Measurements from ENCODE around the gene PAFAH2. TPM values are rescaled to one million over a fixed set of nuclear protein-coding genes. Genes with fewer than 3 reads are reported as not detected.
A peak's percentile ranks its signal among the peaks of the same experiment; 100 is the strongest.

Gene PAFAH2
- total and polyA plus RNA-seq, 2 of the 13 experiments (the other 11 are each of a cell fraction or from before 2014, with no cell fraction given): 6.9 to 9.4 TPM

DNA sequence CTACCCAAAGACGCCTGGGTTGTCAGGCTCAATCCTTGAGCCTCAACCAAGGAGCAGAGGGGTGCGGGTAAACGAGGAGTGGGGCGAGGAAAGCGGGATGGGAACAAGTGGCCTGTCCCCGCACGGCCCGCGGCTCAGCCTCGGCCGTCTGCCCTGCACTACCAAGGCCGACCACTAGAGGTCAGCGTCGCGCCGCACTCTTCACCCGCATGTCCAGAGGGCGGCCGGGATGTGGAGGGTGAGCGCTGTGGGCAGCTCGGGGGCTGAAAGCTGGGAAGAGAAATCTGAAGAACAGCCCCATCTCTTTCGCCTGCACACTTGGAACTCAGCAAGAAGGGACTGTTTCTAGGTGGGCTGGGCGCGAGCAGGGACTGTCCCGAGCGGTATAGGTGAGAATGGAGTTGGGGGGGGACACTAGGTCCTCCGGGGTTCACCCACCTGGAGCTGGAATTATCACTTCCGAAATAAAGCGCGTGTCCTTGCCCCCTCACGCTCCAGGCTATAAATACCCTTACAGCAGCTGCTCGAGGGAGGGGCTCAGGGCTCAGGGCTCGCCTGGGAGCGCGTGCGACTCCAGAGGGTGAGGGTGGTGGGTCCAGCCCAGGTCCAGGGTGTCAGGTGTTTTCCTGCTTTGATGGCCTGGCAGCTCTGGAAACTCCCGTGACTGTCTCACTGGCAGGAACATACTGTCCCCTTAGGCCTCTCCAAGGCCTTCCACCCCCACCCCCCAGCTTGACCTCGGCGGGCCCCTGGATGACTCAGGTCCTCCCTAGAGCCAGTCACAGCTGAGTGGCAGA, 38.3 kb upstream of the PAFAH2 start (continued):
- no peak for TF ChIP-seq ZNF10 (CRISPR knock-in tag; IDR thresholded peaks at IDR 0.05; ENCODE audit: borderline replicate concordance, low read depth)
- 0 out of 2 replicates have a peak, but pooled peaks have one; percentile 14 for TF ChIP-seq RARA (CRISPR knock-in tag; IDR thresholded peaks at IDR 0.05)
- TF ChIP-seq, protein P1, sequence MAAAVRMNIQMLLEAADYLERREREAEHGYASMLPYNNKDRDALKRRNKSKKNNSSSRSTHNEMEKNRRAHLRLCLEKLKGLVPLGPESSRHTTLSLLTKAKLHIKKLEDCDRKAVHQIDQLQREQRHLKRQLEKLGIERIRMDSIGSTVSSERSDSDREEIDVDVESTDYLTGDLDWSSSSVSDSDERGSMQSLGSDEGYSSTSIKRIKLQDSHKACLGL (CRISPR knock-in tag; IDR thresholded peaks at IDR 0.05): peak; percentile 12; the same call in 1 of the 2 replicates
- 0 out of 2 replicates have a peak, but pooled peaks have one; percentile 19 for TF ChIP-seq ZNF510 (CRISPR knock-in tag; IDR thresholded peaks at IDR 0.05; ENCODE audit: low read depth)
- peak; percentile 64; the same call in 1 of the 2 replicates for TF ChIP-seq ZNF605 (CRISPR knock-in tag; IDR thresholded peaks at IDR 0.05)
- TF ChIP-seq CBFB (CRISPR knock-in tag; IDR thresholded peaks at IDR 0.05): peak; percentile 72; the same call in 1 of the 2 replicates
- TF ChIP-seq SALL1 (CRISPR knock-in tag; IDR thresholded peaks at IDR 0.05): no peak; the same call in 1 of the 2 replicates
- 0 out of 2 replicates have a peak, but pooled peaks have one; percentile 64 for TF ChIP-seq ZNF674 (CRISPR knock-in tag; IDR thresholded peaks at IDR 0.05; ENCODE audit: low read depth)
- TF ChIP-seq ZFX (CRISPR knock-in tag; IDR thresholded peaks at IDR 0.05; ENCODE audit: low read depth): peak; percentile 62
- TF ChIP-seq ZSCAN25 (CRISPR knock-in tag; IDR thresholded peaks at IDR 0.05): peak; percentile 11; the same call in 1 of the 2 replicates
- TF ChIP-seq ASH2L (IDR thresholded peaks at IDR 0.05; ENCODE audit: insufficient read length, low read depth, low read length): peak; percentile 24
- TF ChIP-seq, protein P2, sequence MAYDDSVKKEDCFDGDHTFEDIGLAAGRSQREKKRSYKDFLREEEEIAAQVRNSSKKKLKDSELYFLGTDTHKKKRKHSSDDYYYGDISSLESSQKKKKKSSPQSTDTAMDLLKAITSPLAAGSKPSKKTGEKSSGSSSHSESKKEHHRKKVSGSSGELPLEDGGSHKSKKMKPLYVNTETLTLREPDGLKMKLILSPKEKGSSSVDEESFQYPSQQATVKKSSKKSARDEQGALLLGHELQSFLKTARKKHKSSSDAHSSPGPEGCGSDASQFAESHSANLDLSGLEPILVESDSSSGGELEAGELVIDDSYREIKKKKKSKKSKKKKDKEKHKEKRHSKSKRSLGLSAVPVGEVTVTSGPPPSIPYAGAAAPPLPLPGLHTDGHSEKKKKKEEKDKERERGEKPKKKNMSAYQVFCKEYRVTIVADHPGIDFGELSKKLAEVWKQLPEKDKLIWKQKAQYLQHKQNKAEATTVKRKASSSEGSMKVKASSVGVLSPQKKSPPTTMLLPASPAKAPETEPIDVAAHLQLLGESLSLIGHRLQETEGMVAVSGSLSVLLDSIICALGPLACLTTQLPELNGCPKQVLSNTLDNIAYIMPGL (CRISPR knock-in tag; IDR thresholded peaks at IDR 0.05; ENCODE audit: borderline replicate concordance in 1 of 2, low read depth in 1 of 2): peak; percentile 86 to 98
- peak; percentile 26; the same call in 1 of the 2 replicates for TF ChIP-seq ERF (CRISPR knock-in tag; IDR thresholded peaks at IDR 0.05)
- TF ChIP-seq ZNF138 (CRISPR knock-in tag; IDR thresholded peaks at IDR 0.05; ENCODE audit: low read depth): 0 out of 2 replicates have a peak, but pooled peaks have one; percentile 61
- TF ChIP-seq ZFY (CRISPR knock-in tag; IDR thresholded peaks at IDR 0.05): peak; percentile 37
- 0 out of 2 replicates have a peak, but pooled peaks have one; percentile 29 for TF ChIP-seq ZNF850 (CRISPR knock-in tag; conservative IDR thresholded peaks at IDR 0.05)
- no peak for TF ChIP-seq ZFP36L1 (CRISPR knock-in tag; IDR thresholded peaks at IDR 0.05)
- peak; percentile 2; the same call in 1 of the 2 replicates for TF ChIP-seq SP4 (CRISPR knock-in tag; IDR thresholded peaks at IDR 0.05)
- TF ChIP-seq, protein P3, sequence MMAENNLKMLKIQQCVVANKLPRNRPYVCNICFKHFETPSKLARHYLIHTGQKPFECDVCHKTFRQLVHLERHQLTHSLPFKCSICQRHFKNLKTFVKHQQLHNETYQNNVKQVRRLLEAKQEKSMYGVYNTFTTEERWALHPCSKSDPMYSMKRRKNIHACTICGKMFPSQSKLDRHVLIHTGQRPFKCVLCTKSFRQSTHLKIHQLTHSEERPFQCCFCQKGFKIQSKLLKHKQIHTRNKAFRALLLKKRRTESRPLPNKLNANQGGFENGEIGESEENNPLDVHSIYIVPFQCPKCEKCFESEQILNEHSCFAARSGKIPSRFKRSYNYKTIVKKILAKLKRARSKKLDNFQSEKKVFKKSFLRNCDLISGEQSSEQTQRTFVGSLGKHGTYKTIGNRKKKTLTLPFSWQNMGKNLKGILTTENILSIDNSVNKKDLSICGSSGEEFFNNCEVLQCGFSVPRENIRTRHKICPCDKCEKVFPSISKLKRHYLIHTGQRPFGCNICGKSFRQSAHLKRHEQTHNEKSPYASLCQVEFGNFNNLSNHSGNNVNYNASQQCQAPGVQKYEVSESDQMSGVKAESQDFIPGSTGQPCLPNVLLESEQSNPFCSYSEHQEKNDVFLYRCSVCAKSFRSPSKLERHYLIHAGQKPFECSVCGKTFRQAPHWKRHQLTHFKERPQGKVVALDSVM (CRISPR knock-in tag; IDR thresholded peaks at IDR 0.05): no peak
- 0 out of 2 replicates have a peak, but pooled peaks have one; percentile 31 for TF ChIP-seq REPIN1 (CRISPR knock-in tag; IDR thresholded peaks at IDR 0.05; ENCODE audit: borderline replicate concordance, low read depth)
- 0 out of 2 replicates have a peak, but pooled peaks have one; percentile 77 for TF ChIP-seq ZNF30 (CRISPR knock-in tag; IDR thresholded peaks at IDR 0.05)
- peak; percentile 63; the same call in 1 of the 2 replicates for TF ChIP-seq GATAD1 (CRISPR knock-in tag; IDR thresholded peaks at IDR 0.05)
- TF ChIP-seq ZNF792 (CRISPR knock-in tag; IDR thresholded peaks at IDR 0.05): 0 out of 2 replicates have a peak, but pooled peaks have one; percentile 20
- TF ChIP-seq ZBTB20 (CRISPR knock-in tag; IDR thresholded peaks at IDR 0.05; ENCODE audit: borderline replicate concordance, low read depth): no peak; the same call in 1 of the 2 replicates
- TF ChIP-seq EED (CRISPR knock-in tag; IDR thresholded peaks at IDR 0.05): peak; percentile 66; the same call in 1 of the 2 replicates
- TF ChIP-seq GATAD2A (CRISPR knock-in tag; IDR thresholded peaks at IDR 0.05): 0 out of 2 replicates have a peak, but pooled peaks have one; percentile 19
